H1 (cell line): Measurements from ENCODE around the gene APBB3. TPM values are rescaled to one million over a fixed set of nuclear protein-coding genes. Genes with fewer than 3 reads are reported as not detected.

Experiments used
- NANOG ChIP-seq: IDR thresholded peaks from 2 replicates; pipeline ENCODE4 v1.6.1; 2011; ENCODE audit warnings: low read length, low read depth, mild to moderate bottlenecking, inconsistent platforms; ENCODE audit not compliant: insufficient read depth, poor library complexity, severe bottlenecking
- SIRT6 ChIP-seq: IDR thresholded peaks from one replicate; pipeline ENCODE4 v1.7.1; 2012; ENCODE audit warnings: low read length, inconsistent platforms
- polyA plus RNA-seq, 7 experiments: library from polyadenylated mRNA; depleted of rRNA in 3 of 7; stranded (reverse) in 5 of 7; unstranded in 2 of 7; fragments of >200 nt in 5 of 7; fragments of 200-250 nt in 2 of 7; gene quantifications; 1 replicate in 5 of 7; 2 replicates in 1 of 7; 4 replicates in 1 of 7; pipeline versions ENCODE4 v1.2.1 to v1.2.3, GENCODE V29; 2011 to 2013; ENCODE audit warnings: missing spikeins in 2 of 7, mixed read lengths in 2 of 7
- total RNA-seq: library from RNA; stranded (reverse); fragmentation: NEBNext Ultra II Directional; extraction: Animal tissue kit (Norgen Biotek cat#: 25700); gene quantifications from 2 replicates; pipeline ENCODE4 v1.2.1, GENCODE V29; 2021
- TF ChIP-seq, protein P1 (sequence below): IDR thresholded peaks from 2 replicates; pipeline ENCODE4 v1.6.1; 2012; ENCODE audit warnings: low read length, inconsistent platforms

The APBB3 gene
- total and polyA plus RNA-seq, 2 of the 8 experiments (the other 6 are each of a cell fraction or from before 2014, with no cell fraction given): 16.0 to 21.9 TPM

DNA sequence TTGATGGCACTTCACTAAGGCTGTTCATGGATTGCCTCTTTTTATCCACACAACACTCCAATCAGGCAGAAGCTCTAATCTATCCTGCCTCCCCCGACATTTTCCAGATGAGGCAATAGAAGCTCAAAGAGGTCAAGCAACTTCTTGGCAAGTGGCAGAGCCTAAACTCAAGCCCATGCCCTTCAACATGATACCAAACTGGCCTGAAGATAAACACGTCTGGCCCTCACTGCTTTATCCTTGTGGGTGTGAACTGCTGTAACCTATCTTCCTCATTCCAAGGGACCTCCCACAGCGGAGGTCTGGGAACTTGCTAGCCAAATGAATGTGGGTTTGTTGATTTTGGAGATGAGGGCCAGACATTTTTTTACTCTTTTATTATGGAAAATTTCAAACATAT, 9.8 kb upstream of the APBB3 start (continued):
- TF ChIP-seq SIRT6: no peak
- TF ChIP-seq NANOG: no peak
- TF ChIP-seq, protein P1, sequence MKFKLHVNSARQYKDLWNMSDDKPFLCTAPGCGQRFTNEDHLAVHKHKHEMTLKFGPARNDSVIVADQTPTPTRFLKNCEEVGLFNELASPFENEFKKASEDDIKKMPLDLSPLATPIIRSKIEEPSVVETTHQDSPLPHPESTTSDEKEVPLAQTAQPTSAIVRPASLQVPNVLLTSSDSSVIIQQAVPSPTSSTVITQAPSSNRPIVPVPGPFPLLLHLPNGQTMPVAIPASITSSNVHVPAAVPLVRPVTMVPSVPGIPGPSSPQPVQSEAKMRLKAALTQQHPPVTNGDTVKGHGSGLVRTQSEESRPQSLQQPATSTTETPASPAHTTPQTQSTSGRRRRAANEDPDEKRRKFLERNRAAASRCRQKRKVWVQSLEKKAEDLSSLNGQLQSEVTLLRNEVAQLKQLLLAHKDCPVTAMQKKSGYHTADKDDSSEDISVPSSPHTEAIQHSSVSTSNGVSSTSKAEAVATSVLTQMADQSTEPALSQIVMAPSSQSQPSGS: no peak
